ENCODE data around the gene TRANK1.

Gene TRANK1

GRCh38 chr3:36814776-36815175, 130.1 kb downstream of the TRANK1 start:
- Histone ChIP-seq H3K4me1 (ENCODE audit: control insufficient read depth, insufficient read depth, low read length, poor library complexity, severe bottlenecking) (no peaks in the 10 kb centered on the region), H3K27ac (ENCODE audit: low read depth, low read length, severe bottlenecking) (no peak overlapping the region), H3K4me3 (ENCODE audit: extremely low read depth, insufficient read depth, low read length, poor library complexity, severe bottlenecking) (no peak overlapping the region), H3K36me3 (ENCODE audit: control insufficient read depth, insufficient read depth, low read length) (no peaks in the 10 kb centered on the region), H3K9me3 (ENCODE audit: control insufficient read depth, low read length) (no peaks in the 10 kb centered on the region)
- WGBS, 2 experiments (ENCODE audit: insufficient coverage in 2 of 2): 83 to 86% methylated on average over 1 to 3 of the region's 4 CpGs

GRCh38 chr3:36814066-36814717, 130.7 kb downstream of the TRANK1 start:
- H3K36me3 ChIP-seq (ENCODE audit: control insufficient read depth, insufficient read depth, low read length): no peaks in the 10 kb centered on the region
- H3K27ac ChIP-seq (ENCODE audit: low read depth, low read length, severe bottlenecking): no peak overlapping the region
- 73 to 75% methylated on average over 2 to 6 of the region's 7 CpGs for WGBS, 2 experiments (ENCODE audit: insufficient coverage in 2 of 2)
- no peaks in the 10 kb centered on the region for H3K9me3 ChIP-seq (ENCODE audit: control insufficient read depth, low read length)
- no peaks in the 10 kb centered on the region for H3K4me1 ChIP-seq (ENCODE audit: control insufficient read depth, insufficient read depth, low read length, poor library complexity, severe bottlenecking)
- H3K4me3 ChIP-seq (ENCODE audit: extremely low read depth, insufficient read depth, low read length, poor library complexity, severe bottlenecking): no peak overlapping the region

- 81 to 84% methylated on average over 6 of the region's 6 CpGs for WGBS, 2 experiments (ENCODE audit: insufficient coverage in 2 of 2)
- H3K9me3 ChIP-seq (ENCODE audit: control insufficient read depth, low read length): no peaks in the 10 kb centered on the region
- no peaks in the 10 kb centered on the region for H3K4me1 ChIP-seq (ENCODE audit: control insufficient read depth, insufficient read depth, low read length, poor library complexity, severe bottlenecking)
- H3K36me3 ChIP-seq (ENCODE audit: control insufficient read depth, insufficient read depth, low read length): no peaks in the 10 kb centered on the region
- no peak overlapping the region for H3K4me3 ChIP-seq (ENCODE audit: extremely low read depth, insufficient read depth, low read length, poor library complexity, severe bottlenecking)
- H3K27ac ChIP-seq (ENCODE audit: low read depth, low read length, severe bottlenecking): no peak overlapping the region
Measured at GRCh38 chr3:36813305-36813704, 131.5 kb downstream of the TRANK1 start.

- 93% methylated on average over 1 of the region's 1 CpG; no CpG with 5 or more reads in 1 of the 2 experiments for WGBS, 2 experiments (ENCODE audit: insufficient coverage in 2 of 2)
- H3K4me1 ChIP-seq (ENCODE audit: control insufficient read depth, insufficient read depth, low read length, poor library complexity, severe bottlenecking): no peaks in the 10 kb centered on the region
- H3K27ac ChIP-seq (ENCODE audit: low read depth, low read length, severe bottlenecking): no peak overlapping the region
- no peaks in the 10 kb centered on the region for H3K36me3 ChIP-seq (ENCODE audit: control insufficient read depth, insufficient read depth, low read length)
- H3K4me3 ChIP-seq (ENCODE audit: extremely low read depth, insufficient read depth, low read length, poor library complexity, severe bottlenecking): no peak overlapping the region
- H3K9me3 ChIP-seq (ENCODE audit: control insufficient read depth, low read length): no peaks in the 10 kb centered on the region
Measured at GRCh38 chr3:36812240-36812639, 132.6 kb downstream of the TRANK1 start.

- WGBS, 2 experiments (ENCODE audit: insufficient coverage in 2 of 2): 80% methylated on average over 1 of the region's 2 CpGs; no CpG with 5 or more reads in 1 of the 2 experiments
- H3K9me3 ChIP-seq (ENCODE audit: control insufficient read depth, low read length): no peaks in the 10 kb centered on the region
- H3K27ac ChIP-seq (ENCODE audit: low read depth, low read length, severe bottlenecking): no peak overlapping the region
- H3K4me1 ChIP-seq (ENCODE audit: control insufficient read depth, insufficient read depth, low read length, poor library complexity, severe bottlenecking): no peaks in the 10 kb centered on the region
- H3K4me3 ChIP-seq (ENCODE audit: extremely low read depth, insufficient read depth, low read length, poor library complexity, severe bottlenecking): no peak overlapping the region
- H3K36me3 ChIP-seq (ENCODE audit: control insufficient read depth, insufficient read depth, low read length): no peaks in the 10 kb centered on the region
Measured at GRCh38 chr3:36811768-36812167, 133.1 kb downstream of the TRANK1 start.

- no peak overlapping the region for H3K27ac ChIP-seq (ENCODE audit: low read depth, low read length, severe bottlenecking)
- H3K9me3 ChIP-seq (ENCODE audit: control insufficient read depth, low read length): peaks cover 5% of the 10 kb centered on the region
- H3K36me3 ChIP-seq (ENCODE audit: control insufficient read depth, insufficient read depth, low read length): no peaks in the 10 kb centered on the region
- H3K4me1 ChIP-seq (ENCODE audit: control insufficient read depth, insufficient read depth, low read length, poor library complexity, severe bottlenecking): no peaks in the 10 kb centered on the region
- WGBS, 2 experiments (ENCODE audit: insufficient coverage in 2 of 2): 89 to 100% methylated on average over 2 of the region's 2 CpGs
- H3K4me3 ChIP-seq (ENCODE audit: extremely low read depth, insufficient read depth, low read length, poor library complexity, severe bottlenecking): no peak overlapping the region
Measured at GRCh38 chr3:36804295-36805055, 140.4 kb downstream of the TRANK1 start.

GRCh38 chr3:36803091-36803791, 141.6 kb downstream of the TRANK1 start:
- Histone ChIP-seq H3K4me1 (ENCODE audit: control insufficient read depth, insufficient read depth, low read length, poor library complexity, severe bottlenecking) (no peaks in the 10 kb centered on the region), H3K4me3 (ENCODE audit: extremely low read depth, insufficient read depth, low read length, poor library complexity, severe bottlenecking) (no peak overlapping the region), H3K36me3 (ENCODE audit: control insufficient read depth, insufficient read depth, low read length) (no peaks in the 10 kb centered on the region), H3K27ac (ENCODE audit: low read depth, low read length, severe bottlenecking) (no peak overlapping the region), H3K9me3 (ENCODE audit: control insufficient read depth, low read length) (peaks cover 5% of the 10 kb centered on the region)
- 80 to 95% methylated on average over 1 to 5 of the region's 5 CpGs for WGBS, 2 experiments (ENCODE audit: insufficient coverage in 2 of 2)

- H3K9me3 ChIP-seq (ENCODE audit: control insufficient read depth, low read length): peaks cover 5% of the 10 kb centered on the region
- H3K4me1 ChIP-seq (ENCODE audit: control insufficient read depth, insufficient read depth, low read length, poor library complexity, severe bottlenecking): no peaks in the 10 kb centered on the region
- 76 to 84% methylated on average over 3 of the region's 3 CpGs for WGBS, 2 experiments (ENCODE audit: insufficient coverage in 2 of 2)
- H3K36me3 ChIP-seq (ENCODE audit: control insufficient read depth, insufficient read depth, low read length): no peaks in the 10 kb centered on the region
- H3K27ac ChIP-seq (ENCODE audit: low read depth, low read length, severe bottlenecking): no peak overlapping the region
- no peak overlapping the region for H3K4me3 ChIP-seq (ENCODE audit: extremely low read depth, insufficient read depth, low read length, poor library complexity, severe bottlenecking)
Measured at GRCh38 chr3:36800533-36801116, 144.2 kb downstream of the TRANK1 start.

- no peak overlapping the region for H3K4me3 ChIP-seq (ENCODE audit: extremely low read depth, insufficient read depth, low read length, poor library complexity, severe bottlenecking)
- no peaks in the 10 kb centered on the region for H3K9me3 ChIP-seq (ENCODE audit: control insufficient read depth, low read length)
- H3K4me1 ChIP-seq (ENCODE audit: control insufficient read depth, insufficient read depth, low read length, poor library complexity, severe bottlenecking): no peaks in the 10 kb centered on the region
- H3K36me3 ChIP-seq (ENCODE audit: control insufficient read depth, insufficient read depth, low read length): no peaks in the 10 kb centered on the region
- H3K27ac ChIP-seq (ENCODE audit: low read depth, low read length, severe bottlenecking): no peak overlapping the region
Measured at GRCh38 chr3:36796881-36797280, 148.0 kb downstream of the TRANK1 start.

- Histone ChIP-seq H3K9me3 (ENCODE audit: control insufficient read depth, low read length) (no peaks in the 10 kb centered on the region), H3K36me3 (ENCODE audit: control insufficient read depth, insufficient read depth, low read length) (no peaks in the 10 kb centered on the region), H3K4me3 (ENCODE audit: extremely low read depth, insufficient read depth, low read length, poor library complexity, severe bottlenecking) (no peak overlapping the region), H3K27ac (ENCODE audit: low read depth, low read length, severe bottlenecking) (no peak overlapping the region), H3K4me1 (ENCODE audit: control insufficient read depth, insufficient read depth, low read length, poor library complexity, severe bottlenecking) (no peaks in the 10 kb centered on the region)
- 100% methylated on average over 2 of the region's 2 CpGs; no CpG with 5 or more reads in 1 of the 2 experiments for WGBS, 2 experiments (ENCODE audit: insufficient coverage in 2 of 2)
Measured at GRCh38 chr3:36796161-36796560, 148.7 kb downstream of the TRANK1 start.

All from mesodermal cell (in vitro differentiated cells).